Fibroblast of lung (primary cell): Measurements from ENCODE around the gene ELOVL2. TPM values are rescaled to one million over a fixed set of nuclear protein-coding genes. Genes with fewer than 3 reads are reported as not detected.

Experiments used
- DNase-seq, 2 donors: peaks; one replicate each; pipeline versions ENCODE4 v3.0.0 to v3.0.0-alpha.2; 2010; ENCODE audit warnings: low read depth in 2 of 2
- H2AFZ ChIP-seq: 2 replicates; pipeline ENCODE4 v1.5.1; 2012; ENCODE audit warnings: low read length, control low read depth, inconsistent platforms
- H3K27ac ChIP-seq: 2 replicates; pipeline ENCODE4 v1.5.1; 2011; ENCODE audit warnings: low read length, control low read depth; ENCODE audit not compliant: insufficient read depth
- H3K27me3 ChIP-seq: 2 replicates; pipeline ENCODE4 v1.5.1; 2011; ENCODE audit warnings: mild to moderate bottlenecking, low read length; ENCODE audit not compliant: control insufficient read depth, insufficient read depth
- H3K36me3 ChIP-seq: 2 replicates; pipeline ENCODE4 v1.5.1; 2011; ENCODE audit warnings: low read length; ENCODE audit not compliant: control insufficient read depth, insufficient read depth
- H3K4me1 ChIP-seq: 2 replicates; pipeline ENCODE4 v1.5.1; 2011; ENCODE audit warnings: low read length; ENCODE audit not compliant: control insufficient read depth, insufficient read depth; ENCODE audit errors: extremely low read depth
- H3K4me2 ChIP-seq: 2 replicates; pipeline ENCODE4 v1.5.1; 2011; ENCODE audit warnings: low read length, control low read depth; ENCODE audit not compliant: insufficient read depth; ENCODE audit errors: extremely low read depth
- H3K4me3 ChIP-seq, 4 experiments: fragments of 200-600 bp in 1 of 4; sonication (generic) in 1 of 4; replicated peaks in 1 of 4; 2 replicates each; pipeline ENCODE4 v1.5.1; 2011 to 2016; ENCODE audit warnings: low read length in 4 of 4, low read depth in 3 of 4, mild to moderate bottlenecking in 3 of 4, control low read depth in 2 of 4, inconsistent platforms in 1 of 4, mixed read lengths in 1 of 4; ENCODE audit not compliant: insufficient read depth in 1 of 4; ENCODE audit errors: control extremely low read depth in 1 of 4
- H3K79me2 ChIP-seq: 2 replicates; pipeline ENCODE4 v1.5.1; 2012; ENCODE audit warnings: mild to moderate bottlenecking, low read length, inconsistent platforms; ENCODE audit not compliant: control insufficient read depth, insufficient read depth
- H3K9ac ChIP-seq: 2 replicates; pipeline ENCODE4 v1.5.1; 2011; ENCODE audit warnings: mild to moderate bottlenecking, low read length, control low read depth; ENCODE audit not compliant: insufficient read depth
- H3K9me3 ChIP-seq: 2 replicates; pipeline ENCODE4 v1.5.1; 2012; ENCODE audit warnings: low read depth, low read length; ENCODE audit not compliant: control insufficient read depth, insufficient read depth
- H4K20me1 ChIP-seq: 2 replicates; pipeline ENCODE4 v1.5.1; 2011; ENCODE audit warnings: low read length; ENCODE audit not compliant: control insufficient read depth, insufficient read depth; ENCODE audit errors: extremely low read depth
- EZH2 ChIP-seq: IDR thresholded peaks from 2 replicates; pipeline ENCODE4 v1.5.1; 2012; ENCODE audit warnings: low read length, control low read depth, mild to moderate bottlenecking; ENCODE audit errors: missing control alignments
- polyA plus RNA-seq, 2 donors: library from polyadenylated mRNA; depleted of rRNA in 1 of 2; stranded (reverse) in 1 of 2; unstranded in 1 of 2; fragments of >200 nt; gene quantifications; 2 replicates each; pipeline ENCODE4 v1.2.1, GENCODE V29; 2011 to 2012; ENCODE audit warnings: missing spikeins in 1 of 2
- total RNA-seq: library from RNA; depleted of rRNA; stranded (reverse); fragments of >200 nt; gene quantifications from 2 replicates; pipeline ENCODE4 v1.2.1, GENCODE V29; 2014
- TF ChIP-seq, protein P1 (sequence below), 2 donors: IDR thresholded peaks in 1 of 2; conservative IDR thresholded peaks in 1 of 2; 1 replicate in 1 of 2; 2 replicates in 1 of 2; pipeline ENCODE4 v1.5.1; 2011 to 2012; ENCODE audit warnings: low read length in 2 of 2, control low read depth in 1 of 2, inconsistent platforms in 1 of 2, low read depth in 1 of 2, mild to moderate bottlenecking in 1 of 2

ELOVL2 gene
- total and polyA plus RNA-seq, 2 donors (not counting 1 experiment from before 2014, with no cell fraction given): under 0.01 to 13.9 TPM

DNA sequence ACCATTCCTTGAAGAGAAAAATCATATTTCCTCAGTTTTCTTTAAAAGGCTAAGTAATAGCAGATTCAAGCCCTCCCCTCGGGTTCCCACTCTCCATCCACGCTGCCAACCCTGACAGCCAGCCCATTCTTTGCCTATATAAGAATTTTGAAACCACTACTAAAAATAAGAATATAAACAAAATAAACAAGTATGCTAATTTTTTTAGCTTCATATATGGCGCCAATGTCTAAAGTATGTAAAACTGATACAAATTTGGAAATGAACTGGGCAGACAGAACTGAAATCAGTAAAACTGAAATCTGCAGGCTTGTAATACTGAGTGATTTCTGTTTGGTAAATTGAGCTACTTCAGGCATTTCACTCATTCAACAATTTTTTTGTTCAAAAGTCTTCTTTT is 19.0 kb downstream of the ELOVL2 start:
- H3K27me3 ChIP-seq: no peaks in the 10 kb centered on the region
- no peaks in the 10 kb centered on the region for H3K9me3 ChIP-seq
- no peak overlapping the region for H3K27ac ChIP-seq
- DNase-seq: no peak
- no peak overlapping the region for H3K4me2 ChIP-seq
- H3K9ac ChIP-seq: no peak overlapping the region
- no peak overlapping the region for H2AFZ ChIP-seq
- H4K20me1 ChIP-seq: no peaks in the 10 kb centered on the region
- no peaks in the 10 kb centered on the region for H3K36me3 ChIP-seq
- peaks cover 3% of the 10 kb centered on the region for H3K4me1 ChIP-seq
- H3K79me2 ChIP-seq: no peaks in the 10 kb centered on the region
- no peak for TF ChIP-seq EZH2
- TF ChIP-seq, protein P1, sequence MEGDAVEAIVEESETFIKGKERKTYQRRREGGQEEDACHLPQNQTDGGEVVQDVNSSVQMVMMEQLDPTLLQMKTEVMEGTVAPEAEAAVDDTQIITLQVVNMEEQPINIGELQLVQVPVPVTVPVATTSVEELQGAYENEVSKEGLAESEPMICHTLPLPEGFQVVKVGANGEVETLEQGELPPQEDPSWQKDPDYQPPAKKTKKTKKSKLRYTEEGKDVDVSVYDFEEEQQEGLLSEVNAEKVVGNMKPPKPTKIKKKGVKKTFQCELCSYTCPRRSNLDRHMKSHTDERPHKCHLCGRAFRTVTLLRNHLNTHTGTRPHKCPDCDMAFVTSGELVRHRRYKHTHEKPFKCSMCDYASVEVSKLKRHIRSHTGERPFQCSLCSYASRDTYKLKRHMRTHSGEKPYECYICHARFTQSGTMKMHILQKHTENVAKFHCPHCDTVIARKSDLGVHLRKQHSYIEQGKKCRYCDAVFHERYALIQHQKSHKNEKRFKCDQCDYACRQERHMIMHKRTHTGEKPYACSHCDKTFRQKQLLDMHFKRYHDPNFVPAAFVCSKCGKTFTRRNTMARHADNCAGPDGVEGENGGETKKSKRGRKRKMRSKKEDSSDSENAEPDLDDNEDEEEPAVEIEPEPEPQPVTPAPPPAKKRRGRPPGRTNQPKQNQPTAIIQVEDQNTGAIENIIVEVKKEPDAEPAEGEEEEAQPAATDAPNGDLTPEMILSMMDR (conservative IDR thresholded peaks at IDR 0.05 in 1 of 2, IDR thresholded peaks at IDR 0.05 in 1 of 2; ENCODE audit: low read depth in 1 of 2, low read length in 2 of 2): no peak
- no peak overlapping the region for H3K4me3 ChIP-seq

DNA sequence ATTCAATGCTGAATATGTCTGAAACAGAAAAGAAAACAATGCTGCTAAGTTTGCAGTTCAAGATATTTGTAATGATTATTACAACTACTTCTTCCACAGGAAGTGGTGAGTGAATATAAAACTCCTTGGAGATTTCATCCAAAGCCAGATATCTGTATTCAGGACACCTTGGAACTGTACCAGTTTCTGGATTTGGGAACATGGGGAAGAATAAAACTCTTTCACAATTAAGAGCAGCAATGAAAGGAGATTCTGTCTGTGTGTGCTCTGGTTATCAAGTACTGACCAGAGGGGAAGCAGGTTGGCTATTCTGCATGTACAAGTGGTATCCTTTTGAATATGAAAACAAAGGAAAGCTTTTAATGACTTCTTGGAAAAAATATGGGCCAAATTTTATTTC is 21.1 kb downstream of the ELOVL2 start:
- no peak for DNase-seq
- no peak overlapping the region for H3K4me3 ChIP-seq

DNA sequence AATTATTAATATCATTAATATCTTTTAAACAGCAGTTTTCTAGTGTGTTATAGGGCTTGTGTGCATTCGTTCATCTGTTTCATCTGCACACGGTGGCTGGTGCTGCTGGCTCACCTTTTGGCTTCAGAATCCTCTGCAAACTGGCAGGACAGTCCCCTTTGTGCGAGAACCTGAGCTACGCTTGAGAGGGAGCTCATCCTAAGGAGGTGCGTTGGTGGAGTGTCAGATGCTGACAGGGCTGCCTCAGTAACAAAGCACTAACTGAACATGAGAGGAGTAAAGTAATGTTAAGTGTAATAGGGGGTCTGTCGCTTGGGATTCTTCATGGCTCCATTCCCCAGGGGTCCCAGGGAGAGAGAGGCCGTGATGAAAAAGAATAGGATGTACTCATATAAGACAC is 22.4 kb downstream of the ELOVL2 start:
- H2AFZ ChIP-seq: no peak overlapping the region
- H3K79me2 ChIP-seq: no peaks in the 10 kb centered on the region
- H3K4me2 ChIP-seq: no peak overlapping the region
- no peaks in the 10 kb centered on the region for H3K27me3 ChIP-seq
- H3K36me3 ChIP-seq: no peaks in the 10 kb centered on the region
- peaks cover 3% of the 10 kb centered on the region for H3K4me1 ChIP-seq
- H4K20me1 ChIP-seq: no peaks in the 10 kb centered on the region
- H3K9ac ChIP-seq: no peak overlapping the region
- no peaks in the 10 kb centered on the region for H3K9me3 ChIP-seq
- no peak for TF ChIP-seq EZH2
- TF ChIP-seq, protein P1 (conservative IDR thresholded peaks at IDR 0.05 in 1 of 2, IDR thresholded peaks at IDR 0.05 in 1 of 2; ENCODE audit: low read depth in 1 of 2, low read length in 2 of 2): no peak
- DNase-seq: no peak
- H3K4me3 ChIP-seq: no peak overlapping the region
- no peak overlapping the region for H3K27ac ChIP-seq

More for the DNA sequence above, 21.1 kb downstream of the ELOVL2 start:
- Histone ChIP-seq H3K36me3 (no peaks in the 10 kb centered on the region), H3K27ac (no peak overlapping the region), H3K4me1 (peaks cover 3% of the 10 kb centered on the region), H3K9me3 (no peaks in the 10 kb centered on the region), H3K27me3 (no peaks in the 10 kb centered on the region), H4K20me1 (no peaks in the 10 kb centered on the region), H3K9ac (no peak overlapping the region), H2AFZ (no peak overlapping the region), H3K79me2 (no peaks in the 10 kb centered on the region), H3K4me2 (no peak overlapping the region)
- no peak for TF ChIP-seq EZH2
- TF ChIP-seq, protein P1 (conservative IDR thresholded peaks at IDR 0.05 in 1 of 2, IDR thresholded peaks at IDR 0.05 in 1 of 2; ENCODE audit: low read depth in 1 of 2, low read length in 2 of 2): no peak
